ENCODE data around the gene P3H2.

DNA sequence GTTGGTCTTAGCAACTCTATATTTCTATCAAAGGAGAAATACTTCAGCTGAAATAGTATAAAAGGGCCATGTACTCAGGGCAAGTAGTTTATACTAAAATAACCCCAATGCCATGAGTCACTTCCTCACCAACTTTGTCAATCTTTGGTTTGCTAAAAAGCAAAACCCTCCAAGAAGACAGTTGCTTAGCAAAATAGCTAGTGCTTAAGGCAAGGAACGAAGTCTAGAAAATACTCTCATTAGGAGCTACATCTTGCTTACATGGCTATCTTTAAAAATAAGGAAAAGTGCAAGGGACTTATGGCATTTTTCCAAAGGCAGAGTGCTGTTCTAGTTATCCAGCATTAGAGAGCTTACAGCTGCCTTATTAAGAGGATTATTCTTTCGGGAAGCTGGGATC, 28.4 kb downstream of the P3H2 start:
- TF ChIP-seq, protein P1, sequence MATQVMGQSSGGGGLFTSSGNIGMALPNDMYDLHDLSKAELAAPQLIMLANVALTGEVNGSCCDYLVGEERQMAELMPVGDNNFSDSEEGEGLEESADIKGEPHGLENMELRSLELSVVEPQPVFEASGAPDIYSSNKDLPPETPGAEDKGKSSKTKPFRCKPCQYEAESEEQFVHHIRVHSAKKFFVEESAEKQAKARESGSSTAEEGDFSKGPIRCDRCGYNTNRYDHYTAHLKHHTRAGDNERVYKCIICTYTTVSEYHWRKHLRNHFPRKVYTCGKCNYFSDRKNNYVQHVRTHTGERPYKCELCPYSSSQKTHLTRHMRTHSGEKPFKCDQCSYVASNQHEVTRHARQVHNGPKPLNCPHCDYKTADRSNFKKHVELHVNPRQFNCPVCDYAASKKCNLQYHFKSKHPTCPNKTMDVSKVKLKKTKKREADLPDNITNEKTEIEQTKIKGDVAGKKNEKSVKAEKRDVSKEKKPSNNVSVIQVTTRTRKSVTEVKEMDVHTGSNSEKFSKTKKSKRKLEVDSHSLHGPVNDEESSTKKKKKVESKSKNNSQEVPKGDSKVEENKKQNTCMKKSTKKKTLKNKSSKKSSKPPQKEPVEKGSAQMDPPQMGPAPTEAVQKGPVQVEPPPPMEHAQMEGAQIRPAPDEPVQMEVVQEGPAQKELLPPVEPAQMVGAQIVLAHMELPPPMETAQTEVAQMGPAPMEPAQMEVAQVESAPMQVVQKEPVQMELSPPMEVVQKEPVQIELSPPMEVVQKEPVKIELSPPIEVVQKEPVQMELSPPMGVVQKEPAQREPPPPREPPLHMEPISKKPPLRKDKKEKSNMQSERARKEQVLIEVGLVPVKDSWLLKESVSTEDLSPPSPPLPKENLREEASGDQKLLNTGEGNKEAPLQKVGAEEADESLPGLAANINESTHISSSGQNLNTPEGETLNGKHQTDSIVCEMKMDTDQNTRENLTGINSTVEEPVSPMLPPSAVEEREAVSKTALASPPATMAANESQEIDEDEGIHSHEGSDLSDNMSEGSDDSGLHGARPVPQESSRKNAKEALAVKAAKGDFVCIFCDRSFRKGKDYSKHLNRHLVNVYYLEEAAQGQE (IDR thresholded peaks at IDR 0.05; ENCODE audit: insufficient read depth in 1 of 2, low read depth in 2 of 2, low read length in 2 of 2), result no peak
- TF ChIP-seq POLR2AphosphoS5 (IDR thresholded peaks at IDR 0.05; ENCODE audit: low read depth, low read length) (no peak), SIN3A (IDR thresholded peaks at IDR 0.05; ENCODE audit: borderline replicate concordance, insufficient read depth, low read length) (no peak), FOXP2 (optimal IDR thresholded peaks at IDR 0.05; ENCODE audit: borderline replicate concordance, extremely low read depth, extremely low read length, insufficient read depth) (no peak), TAF1 (IDR thresholded peaks at IDR 0.05; ENCODE audit: borderline replicate concordance, insufficient read depth, low read length) (no peak)

Measured in PFSK-1 (cell line).